Measurements from ENCODE around the gene SLC38A10.
A peak's percentile ranks its signal among the peaks of the same experiment; 100 is the strongest.

SLC38A10 gene

GRCh38 chr17:81231766-81232581 lies 63.1 kb downstream of the SLC38A10 start:
- Histone ChIP-seq H3F3A (ENCODE audit: insufficient read depth, low read length) (no peaks in the 10 kb centered on the region), H3K36me3 (ENCODE audit: insufficient read depth, low read length) (peaks cover 23% of the 10 kb centered on the region), H4K20me1 (ENCODE audit: insufficient read depth, low read length) (no peaks in the 10 kb centered on the region), H3K27ac (ENCODE audit: low read depth, low read length, poor library complexity, severe bottlenecking) (no peak overlapping the region), H3K4me3 (ENCODE audit: low read depth, low read length, poor library complexity, severe bottlenecking) (no peak overlapping the region), H3K79me2 (ENCODE audit: insufficient read depth, low read length) (no peaks in the 10 kb centered on the region), H2AFZ (ENCODE audit: low read length) (no peak overlapping the region), H3K9me3 (ENCODE audit: low read length) (no peaks in the 10 kb centered on the region), H3K4me1 (ENCODE audit: insufficient read depth, low read length, severe bottlenecking) (no peaks in the 10 kb centered on the region), H3K27me3 (ENCODE audit: insufficient read depth, low read length) (no peaks in the 10 kb centered on the region), H3K4me2 (ENCODE audit: low read length) (no peak overlapping the region), H3K9me2 (ENCODE audit: low read depth, low read length) (no peaks in the 10 kb centered on the region), H3K9ac (ENCODE audit: low read length) (no peak overlapping the region)
- no peak for TF ChIP-seq CTCF (IDR thresholded peaks at IDR 0.05; ENCODE audit: low read length)
- TF ChIP-seq EZH2 (IDR thresholded peaks at IDR 0.05; ENCODE audit: borderline replicate concordance, low read length) = no peak

- Histone ChIP-seq H3K9me2 (ENCODE audit: low read depth, low read length) (no peaks in the 10 kb centered on the region), H3K27ac (ENCODE audit: low read depth, low read length, poor library complexity, severe bottlenecking) (no peak overlapping the region), H2AFZ (ENCODE audit: low read length) (no peak overlapping the region), H3K79me2 (ENCODE audit: insufficient read depth, low read length) (no peaks in the 10 kb centered on the region), H3K4me1 (ENCODE audit: insufficient read depth, low read length, severe bottlenecking) (no peaks in the 10 kb centered on the region), H3K9ac (ENCODE audit: low read length) (no peak overlapping the region), H3K4me2 (ENCODE audit: low read length) (no peak overlapping the region), H3K36me3 (ENCODE audit: insufficient read depth, low read length) (peaks cover 23% of the 10 kb centered on the region), H3K27me3 (ENCODE audit: insufficient read depth, low read length) (no peaks in the 10 kb centered on the region), H4K20me1 (ENCODE audit: insufficient read depth, low read length) (no peaks in the 10 kb centered on the region), H3K9me3 (ENCODE audit: low read length) (no peaks in the 10 kb centered on the region), H3K4me3 (ENCODE audit: low read depth, low read length, poor library complexity, severe bottlenecking) (no peak overlapping the region), H3F3A (ENCODE audit: insufficient read depth, low read length) (no peaks in the 10 kb centered on the region)
- TF ChIP-seq EZH2 (IDR thresholded peaks at IDR 0.05; ENCODE audit: borderline replicate concordance, low read length) = no peak
- no peak for TF ChIP-seq CTCF (IDR thresholded peaks at IDR 0.05; ENCODE audit: low read length)
Measured at GRCh38 chr17:81231121-81231645, 63.9 kb downstream of the SLC38A10 start.

GRCh38 chr17:81230043-81230820 lies 64.9 kb downstream of the SLC38A10 start:
- no peak overlapping the region for H3K9ac ChIP-seq (ENCODE audit: low read length)
- TF ChIP-seq EZH2 (IDR thresholded peaks at IDR 0.05; ENCODE audit: borderline replicate concordance, low read length) (no peak), CTCF (IDR thresholded peaks at IDR 0.05; ENCODE audit: low read length) (peak; percentile 49)
- H3K4me2 ChIP-seq (ENCODE audit: low read length) = no peak overlapping the region
- H4K20me1 ChIP-seq (ENCODE audit: insufficient read depth, low read length) = no peaks in the 10 kb centered on the region
- H3K9me2 ChIP-seq (ENCODE audit: low read depth, low read length) = no peaks in the 10 kb centered on the region
- H3K27ac ChIP-seq (ENCODE audit: low read depth, low read length, poor library complexity, severe bottlenecking) = no peak overlapping the region
- H3K36me3 ChIP-seq (ENCODE audit: insufficient read depth, low read length) = peaks cover 23% of the 10 kb centered on the region
- no peaks in the 10 kb centered on the region for H3K9me3 ChIP-seq (ENCODE audit: low read length)
- no peaks in the 10 kb centered on the region; the same call in 1 of the 2 replicates for H3F3A ChIP-seq (ENCODE audit: insufficient read depth, low read length)
- no peaks in the 10 kb centered on the region for H3K4me1 ChIP-seq (ENCODE audit: insufficient read depth, low read length, severe bottlenecking)
- no peak overlapping the region for H2AFZ ChIP-seq (ENCODE audit: low read length)
- no peak overlapping the region for H3K4me3 ChIP-seq (ENCODE audit: low read depth, low read length, poor library complexity, severe bottlenecking)
- H3K79me2 ChIP-seq (ENCODE audit: insufficient read depth, low read length) = no peaks in the 10 kb centered on the region
- H3K27me3 ChIP-seq (ENCODE audit: insufficient read depth, low read length) = no peaks in the 10 kb centered on the region; the same call in 1 of the 2 replicates

Measured in OCI-LY1 (cell line).